ENCODE measurements around the gene NECTIN2. TPM values are rescaled to one million over a fixed set of nuclear protein-coding genes. Genes with fewer than 3 reads are reported as not detected.

NECTIN2 gene
- total RNA-seq, 1 experiment from 2014 or later: 115 TPM

- Histone ChIP-seq H3K9me2 (ENCODE audit: insufficient read depth) (no peaks in the 10 kb centered on the region), H4K20me1 (ENCODE audit: insufficient read depth) (peaks cover 22% of the 10 kb centered on the region; the same call in 1 of the 2 replicates), H2AFZ (no peak overlapping the region), H3K4me3 (no peak overlapping the region), H3K36me3 (ENCODE audit: low read depth) (0 out of 2 replicates have a peak, but pooled peaks cover 17% of the 10 kb centered on the region), H3K27ac (no peak overlapping the region), H3K4me2 (no peak overlapping the region), H3K9me3 (ENCODE audit: insufficient read depth, low read depth) (no peaks in the 10 kb centered on the region), H3K4me1 (replicated peaks; ENCODE audit: insufficient read depth) (no peaks in the 10 kb centered on the region; the same call in 1 of the 2 replicates), H3K27me3 (ENCODE audit: insufficient read depth, low read depth) (no peaks in the 10 kb centered on the region), H3F3A (ENCODE audit: insufficient read depth, low read depth) (peaks cover 67% of the 10 kb centered on the region), H3K79me2 (ENCODE audit: low read depth) (no peaks in the 10 kb centered on the region)
- POLR2A ChIA-PET (ENCODE audit: unreplicated experiment): interaction anchor here (0.6 kb wide), 1 partner anchor 165 kb away, joined by 6 read pairs; no protein-coding TSS in a partner anchor
- BruUV-seq (replicated peaks): no TSS peak
- CTCF ChIA-PET: interaction anchor here (0.7 to 1.1 kb wide), 5 partner anchors 20 to 466 kb away, joined by 3 to 5 read pairs (median 3); partner anchors contain the start of gene ERCC2
- intact Hi-C loops (cut with micrococcal nuclease; ENCODE audit: unreplicated experiment): loop anchor here (10.0 kb wide), 1 partner anchor 151 kb away; no protein-coding TSS in a partner anchor
- peak; percentile 42 to 69 for DNase-seq
- TF ChIP-seq CTCF (conservative IDR thresholded peaks at IDR 0.05) (peak; percentile 100), EZH2 (IDR thresholded peaks at IDR 0.05; ENCODE audit: low read depth) (no peak)
These were observed 57.7 kb downstream of the NECTIN2 start for GRCh38 chr19:44903602-44904425.

GRCh38 chr19:44904426-44904994, 58.4 kb downstream of the NECTIN2 start:
- Histone ChIP-seq H3K79me2 (ENCODE audit: low read depth) (no peaks in the 10 kb centered on the region), H3K4me2 (no peak overlapping the region), H3K4me3 (no peak overlapping the region), H3K27ac (no peak overlapping the region), H3K4me1 (replicated peaks; ENCODE audit: insufficient read depth) (no peaks in the 10 kb centered on the region; the same call in 1 of the 2 replicates), H3K36me3 (ENCODE audit: low read depth) (0 out of 2 replicates have a peak, but pooled peaks cover 17% of the 10 kb centered on the region), H3K27me3 (ENCODE audit: insufficient read depth, low read depth) (no peaks in the 10 kb centered on the region), H3K9me3 (ENCODE audit: insufficient read depth, low read depth) (no peaks in the 10 kb centered on the region), H4K20me1 (ENCODE audit: insufficient read depth) (peaks cover 16% of the 10 kb centered on the region; the same call in 1 of the 2 replicates), H3K9me2 (ENCODE audit: insufficient read depth) (no peaks in the 10 kb centered on the region), H3F3A (ENCODE audit: insufficient read depth, low read depth) (peaks cover 60% of the 10 kb centered on the region), H2AFZ (no peak overlapping the region)
- no TSS peak for BruUV-seq (replicated peaks)
- DNase-seq: peak in 1 of 2 experiments; percentile 20
- CTCF ChIA-PET: interaction anchor here (1.1 kb wide), 1 partner anchor 21 kb away, joined by 3 read pairs; no protein-coding TSS in a partner anchor
- POLR2A ChIA-PET (ENCODE audit: unreplicated experiment): interaction anchor here (0.6 kb wide), 1 partner anchor 165 kb away, joined by 6 read pairs; no protein-coding TSS in a partner anchor
- intact Hi-C loops (cut with micrococcal nuclease; ENCODE audit: unreplicated experiment): loop anchor here (10.0 kb wide), 1 partner anchor 150 kb away; no protein-coding TSS in a partner anchor
- TF ChIP-seq EZH2 (IDR thresholded peaks at IDR 0.05; ENCODE audit: low read depth): no peak
- TF ChIP-seq CTCF (conservative IDR thresholded peaks at IDR 0.05): 0 out of 2 replicates have a peak, but pooled peaks have one; percentile 23
